ENCODE measurements around the gene DMRTA1.
A peak's percentile ranks its signal among the peaks of the same experiment; 100 is the strongest.

Gene DMRTA1, protein sequence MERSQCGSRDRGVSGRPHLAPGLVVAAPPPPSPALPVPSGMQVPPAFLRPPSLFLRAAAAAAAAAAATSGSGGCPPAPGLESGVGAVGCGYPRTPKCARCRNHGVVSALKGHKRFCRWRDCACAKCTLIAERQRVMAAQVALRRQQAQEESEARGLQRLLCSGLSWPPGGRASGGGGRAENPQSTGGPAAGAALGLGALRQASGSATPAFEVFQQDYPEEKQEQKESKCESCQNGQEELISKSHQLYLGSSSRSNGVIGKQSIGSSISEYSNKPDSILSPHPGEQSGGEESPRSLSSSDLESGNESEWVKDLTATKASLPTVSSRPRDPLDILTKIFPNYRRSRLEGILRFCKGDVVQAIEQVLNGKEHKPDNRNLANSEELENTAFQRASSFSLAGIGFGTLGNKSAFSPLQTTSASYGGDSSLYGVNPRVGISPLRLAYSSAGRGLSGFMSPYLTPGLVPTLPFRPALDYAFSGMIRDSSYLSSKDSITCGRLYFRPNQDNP

DNA sequence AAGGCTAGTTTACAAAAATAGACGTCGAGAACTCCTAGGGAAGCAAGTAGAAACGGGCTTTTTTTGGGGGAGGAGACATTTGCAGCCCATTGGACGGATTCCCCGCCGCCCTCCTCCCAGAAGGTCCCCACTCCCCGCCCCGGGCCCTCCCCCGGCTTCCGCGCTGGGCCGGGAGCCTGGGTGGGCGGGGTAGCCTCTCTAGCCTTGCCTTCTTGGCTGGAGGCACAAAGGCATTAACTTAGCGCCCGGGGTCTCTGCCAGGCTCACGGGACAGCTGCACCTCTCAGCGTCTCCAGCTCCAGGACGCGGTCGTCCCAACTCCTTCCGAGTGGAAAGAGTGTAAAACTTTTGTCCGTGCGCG lies at the start of gene DMRTA1:
Gene DMRTA1 (plus strand): TSS at position 236 of the 361 bp plus-strand sequence. CDS start 242 bp downstream, outside the sequence.
- H3K9me3 ChIP-seq (ENCODE audit: control insufficient read depth in 2 of 2, low read length in 2 of 2): no peaks in the 10 kb centered on the region

GRCh38 chr9:22401671-22402070 lies 45.0 kb upstream of the DMRTA1 start:
- Histone ChIP-seq H3K27me3 (ENCODE audit: control insufficient read depth in 1 of 2, insufficient read depth in 2 of 2, low read length in 2 of 2) (no peaks in the 10 kb centered on the region), H3K27ac (ENCODE audit: low read length) (no peak overlapping the region), H3K9me3 (ENCODE audit: control insufficient read depth in 2 of 2, low read length in 2 of 2) (no peaks in the 10 kb centered on the region), H3K36me3 (ENCODE audit: control insufficient read depth in 2 of 2, insufficient read depth in 2 of 2, low read length in 2 of 2) (no peaks in the 10 kb centered on the region), H3K4me3 (ENCODE audit: low read length in 2 of 2) (no peak overlapping the region), H3K4me1 (ENCODE audit: control insufficient read depth, insufficient read depth, low read length) (no peaks in the 10 kb centered on the region), H3K9ac (ENCODE audit: low read length in 2 of 2) (no peak overlapping the region)

More for the DNA sequence above, at the start of gene DMRTA1:
- peak within 1 kb of the TSS; percentile 47 for H3K27ac ChIP-seq (ENCODE audit: low read length)
- peak within 1 kb of the TSS; percentile 62 to 75 for H3K4me3 ChIP-seq (ENCODE audit: low read length in 2 of 2)
- peak within 1 kb of the TSS; percentile 53 to 63 for H3K9ac ChIP-seq (ENCODE audit: low read length in 2 of 2)
- H3K36me3 ChIP-seq (ENCODE audit: control insufficient read depth in 2 of 2, insufficient read depth in 2 of 2, low read length in 2 of 2): no peaks in the 10 kb centered on the region
- H3K4me1 ChIP-seq (ENCODE audit: control insufficient read depth, insufficient read depth, low read length): no peaks in the 10 kb centered on the region
- no peaks in the 10 kb centered on the region for H3K27me3 ChIP-seq (ENCODE audit: control insufficient read depth in 1 of 2, insufficient read depth in 2 of 2, low read length in 2 of 2)

DNA sequence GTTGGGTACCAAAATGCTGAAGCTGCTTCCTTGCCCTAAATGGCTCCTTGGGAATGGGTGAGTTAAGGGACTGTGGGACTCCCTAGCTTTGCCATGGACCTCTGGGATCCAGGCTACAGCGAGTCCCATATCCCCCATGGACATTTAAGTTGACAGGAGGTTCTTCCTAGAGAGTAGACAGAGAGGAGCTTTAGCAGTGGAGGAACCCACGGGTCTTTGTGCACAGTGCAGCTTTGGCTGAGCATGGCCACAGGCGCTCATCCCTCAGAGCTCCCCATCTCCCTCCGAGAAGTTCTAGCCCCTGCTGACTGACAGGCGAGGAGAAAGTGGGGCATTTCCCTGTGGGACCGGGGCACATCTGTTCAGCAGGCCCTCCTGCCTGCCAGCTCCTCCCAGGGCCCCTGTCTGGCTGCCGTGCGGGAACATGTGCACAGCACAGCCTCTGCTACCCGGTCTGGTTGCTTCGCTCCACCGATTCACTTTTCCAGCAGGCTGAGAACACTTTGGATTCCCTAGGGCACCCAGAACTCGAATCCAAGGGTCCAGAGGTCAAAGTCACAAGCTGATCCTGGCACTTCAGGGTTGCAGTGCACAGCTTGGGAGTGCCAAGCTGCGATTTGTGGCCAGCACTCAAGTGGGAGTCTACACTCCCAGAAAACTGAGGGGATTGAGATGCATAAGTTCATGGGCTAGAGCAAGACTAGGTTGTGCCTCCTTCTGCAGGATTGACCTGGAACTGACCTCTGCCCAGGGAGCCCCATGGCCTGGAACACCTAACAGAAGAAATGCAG lies 40.6 kb upstream of the DMRTA1 start:
- no peaks in the 10 kb centered on the region for H3K4me1 ChIP-seq (ENCODE audit: control insufficient read depth, insufficient read depth, low read length)
- H3K4me3 ChIP-seq (ENCODE audit: low read length in 2 of 2): no peak overlapping the region
- no peaks in the 10 kb centered on the region for H3K27me3 ChIP-seq (ENCODE audit: control insufficient read depth in 1 of 2, insufficient read depth in 2 of 2, low read length in 2 of 2)
- H3K36me3 ChIP-seq (ENCODE audit: control insufficient read depth in 2 of 2, insufficient read depth in 2 of 2, low read length in 2 of 2): no peaks in the 10 kb centered on the region
- no peak overlapping the region for H3K27ac ChIP-seq (ENCODE audit: low read length)
- no peak overlapping the region for H3K9ac ChIP-seq (ENCODE audit: low read length in 2 of 2)
- no peaks in the 10 kb centered on the region for H3K9me3 ChIP-seq (ENCODE audit: control insufficient read depth in 2 of 2, low read length in 2 of 2)

GRCh38 chr9:22413884-22414283 lies 32.7 kb upstream of the DMRTA1 start:
- no peaks in the 10 kb centered on the region for H3K27me3 ChIP-seq (ENCODE audit: control insufficient read depth in 1 of 2, insufficient read depth in 2 of 2, low read length in 2 of 2)
- no peak overlapping the region for H3K27ac ChIP-seq (ENCODE audit: low read length)
- no peak overlapping the region for H3K9ac ChIP-seq (ENCODE audit: low read length in 2 of 2)
- H3K9me3 ChIP-seq (ENCODE audit: control insufficient read depth in 2 of 2, low read length in 2 of 2): no peaks in the 10 kb centered on the region
- H3K4me3 ChIP-seq (ENCODE audit: low read length in 2 of 2): no peak overlapping the region
- H3K4me1 ChIP-seq (ENCODE audit: control insufficient read depth, insufficient read depth, low read length): no peaks in the 10 kb centered on the region
- no peaks in the 10 kb centered on the region for H3K36me3 ChIP-seq (ENCODE audit: control insufficient read depth in 2 of 2, insufficient read depth in 2 of 2, low read length in 2 of 2)

DNA sequence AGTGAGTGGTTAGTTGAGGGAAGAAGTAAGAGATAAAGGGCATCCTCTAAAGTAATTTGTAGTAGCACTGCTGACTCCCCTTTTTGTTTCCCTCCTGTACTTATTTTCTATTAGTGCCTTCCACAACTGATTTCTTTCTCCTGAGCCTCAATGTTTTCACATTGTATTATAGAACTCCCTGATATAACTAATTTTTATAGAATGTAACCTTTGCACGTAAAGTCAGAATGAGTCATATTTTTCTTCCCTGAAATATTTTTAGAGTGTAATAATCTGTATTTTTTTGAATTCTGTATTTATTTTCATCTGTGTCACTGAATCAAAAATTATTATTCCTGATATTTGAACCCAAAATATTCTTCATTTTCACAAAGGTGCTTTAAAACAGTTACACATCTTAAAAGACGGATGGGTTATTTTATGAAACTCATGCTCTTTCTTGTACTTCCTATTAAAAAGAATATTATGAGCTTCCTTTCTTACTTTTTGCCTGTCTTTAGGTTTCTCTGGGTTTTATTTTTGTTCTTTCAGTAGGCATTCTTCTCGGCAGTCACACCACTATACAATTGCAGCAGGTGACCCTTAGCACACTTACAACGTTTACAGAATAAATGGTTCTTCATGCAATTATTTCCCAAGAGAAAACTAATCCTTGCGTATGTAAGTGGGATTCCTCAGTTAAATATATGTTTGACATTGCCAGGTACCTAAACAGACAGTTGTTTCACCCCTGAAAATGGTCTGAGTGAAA lies 30.5 kb upstream of the DMRTA1 start:
- H3K4me3 ChIP-seq (ENCODE audit: low read length in 2 of 2): no peak overlapping the region
- no peaks in the 10 kb centered on the region for H3K4me1 ChIP-seq (ENCODE audit: control insufficient read depth, insufficient read depth, low read length)
- no peaks in the 10 kb centered on the region for H3K9me3 ChIP-seq (ENCODE audit: control insufficient read depth in 2 of 2, low read length in 2 of 2)
- H3K27me3 ChIP-seq (ENCODE audit: control insufficient read depth in 1 of 2, insufficient read depth in 2 of 2, low read length in 2 of 2): no peaks in the 10 kb centered on the region
- H3K27ac ChIP-seq (ENCODE audit: low read length): no peak overlapping the region
- no peaks in the 10 kb centered on the region for H3K36me3 ChIP-seq (ENCODE audit: control insufficient read depth in 2 of 2, insufficient read depth in 2 of 2, low read length in 2 of 2)
- H3K9ac ChIP-seq (ENCODE audit: low read length in 2 of 2): no peak overlapping the region

GRCh38 chr9:22416692-22417060 lies 29.9 kb upstream of the DMRTA1 start:
- Histone ChIP-seq H3K27ac (ENCODE audit: low read length) (no peak overlapping the region), H3K4me3 (ENCODE audit: low read length in 2 of 2) (no peak overlapping the region), H3K27me3 (ENCODE audit: control insufficient read depth in 1 of 2, insufficient read depth in 2 of 2, low read length in 2 of 2) (no peaks in the 10 kb centered on the region), H3K4me1 (ENCODE audit: control insufficient read depth, insufficient read depth, low read length) (no peaks in the 10 kb centered on the region), H3K9ac (ENCODE audit: low read length in 2 of 2) (no peak overlapping the region), H3K36me3 (ENCODE audit: control insufficient read depth in 2 of 2, insufficient read depth in 2 of 2, low read length in 2 of 2) (no peaks in the 10 kb centered on the region), H3K9me3 (ENCODE audit: control insufficient read depth in 2 of 2, low read length in 2 of 2) (no peaks in the 10 kb centered on the region)

DNA sequence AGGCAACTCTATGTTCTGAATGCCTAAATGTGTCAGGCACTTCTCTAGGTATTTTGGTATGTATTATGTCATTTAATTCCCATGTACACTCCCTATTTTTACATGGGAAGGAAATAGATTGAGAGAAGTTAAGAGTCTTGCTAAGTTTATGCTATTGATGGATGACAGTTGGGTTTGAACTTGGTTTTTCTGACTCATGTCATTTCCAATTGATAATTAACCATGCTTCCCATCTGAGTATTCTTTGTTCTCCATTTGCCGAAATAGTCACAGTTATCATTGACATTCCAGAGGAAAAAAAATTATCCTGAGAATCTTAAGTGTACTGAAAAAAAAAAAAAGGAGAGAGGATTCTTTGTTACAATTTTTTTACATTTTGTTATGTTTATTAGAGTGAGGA lies 23.1 kb upstream of the DMRTA1 start:
- no peaks in the 10 kb centered on the region for H3K27me3 ChIP-seq (ENCODE audit: control insufficient read depth in 1 of 2, insufficient read depth in 2 of 2, low read length in 2 of 2)
- H3K27ac ChIP-seq (ENCODE audit: low read length): no peak overlapping the region
- no peaks in the 10 kb centered on the region for H3K9me3 ChIP-seq (ENCODE audit: control insufficient read depth in 2 of 2, low read length in 2 of 2)
- no peak overlapping the region for H3K4me3 ChIP-seq (ENCODE audit: low read length in 2 of 2)
- no peaks in the 10 kb centered on the region for H3K36me3 ChIP-seq (ENCODE audit: control insufficient read depth in 2 of 2, insufficient read depth in 2 of 2, low read length in 2 of 2)
- H3K9ac ChIP-seq (ENCODE audit: low read length in 2 of 2): no peak overlapping the region
- H3K4me1 ChIP-seq (ENCODE audit: control insufficient read depth, insufficient read depth, low read length): no peaks in the 10 kb centered on the region

GRCh38 chr9:22424616-22425015 lies 22.0 kb upstream of the DMRTA1 start:
- H3K4me1 ChIP-seq (ENCODE audit: control insufficient read depth, insufficient read depth, low read length): no peaks in the 10 kb centered on the region
- H3K9me3 ChIP-seq (ENCODE audit: control insufficient read depth in 2 of 2, low read length in 2 of 2): no peaks in the 10 kb centered on the region
- no peaks in the 10 kb centered on the region for H3K27me3 ChIP-seq (ENCODE audit: control insufficient read depth in 1 of 2, insufficient read depth in 2 of 2, low read length in 2 of 2)
- H3K36me3 ChIP-seq (ENCODE audit: control insufficient read depth in 2 of 2, insufficient read depth in 2 of 2, low read length in 2 of 2): no peaks in the 10 kb centered on the region
- H3K4me3 ChIP-seq (ENCODE audit: low read length in 2 of 2): no peak overlapping the region
- H3K27ac ChIP-seq (ENCODE audit: low read length): no peak overlapping the region
- no peak overlapping the region for H3K9ac ChIP-seq (ENCODE audit: low read length in 2 of 2)

DNA sequence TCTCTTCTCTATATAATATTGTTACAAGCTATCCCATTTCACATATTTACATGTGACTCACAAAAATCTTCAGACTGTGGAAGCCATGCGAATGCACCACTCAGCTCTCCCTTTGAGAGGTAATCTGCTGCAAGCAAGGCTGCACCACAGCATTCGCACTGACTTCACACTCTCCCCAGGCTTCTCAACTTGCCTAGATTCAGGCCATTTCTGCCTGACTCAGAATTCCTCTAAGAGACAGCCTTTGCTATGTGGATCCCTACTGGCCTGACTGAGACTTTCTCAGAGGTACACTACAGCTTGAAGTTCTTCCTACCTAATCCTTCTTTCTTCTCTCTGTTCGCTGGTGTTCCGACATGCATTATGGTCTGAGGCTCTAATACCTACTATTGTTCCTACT lies 21.1 kb upstream of the DMRTA1 start:
- H3K27me3 ChIP-seq (ENCODE audit: control insufficient read depth in 1 of 2, insufficient read depth in 2 of 2, low read length in 2 of 2): no peaks in the 10 kb centered on the region
- H3K27ac ChIP-seq (ENCODE audit: low read length): no peak overlapping the region
- no peaks in the 10 kb centered on the region for H3K4me1 ChIP-seq (ENCODE audit: control insufficient read depth, insufficient read depth, low read length)
- H3K4me3 ChIP-seq (ENCODE audit: low read length in 2 of 2): no peak overlapping the region
- no peaks in the 10 kb centered on the region for H3K36me3 ChIP-seq (ENCODE audit: control insufficient read depth in 2 of 2, insufficient read depth in 2 of 2, low read length in 2 of 2)
- no peaks in the 10 kb centered on the region for H3K9me3 ChIP-seq (ENCODE audit: control insufficient read depth in 2 of 2, low read length in 2 of 2)
- H3K9ac ChIP-seq (ENCODE audit: low read length in 2 of 2): no peak overlapping the region

GRCh38 chr9:22427226-22427880 lies 19.3 kb upstream of the DMRTA1 start:
- H3K4me3 ChIP-seq (ENCODE audit: low read length in 2 of 2): no peak overlapping the region
- H3K9me3 ChIP-seq (ENCODE audit: control insufficient read depth in 2 of 2, low read length in 2 of 2): no peaks in the 10 kb centered on the region

More at GRCh38 chr9:22427226-22427880, 19.3 kb upstream of the DMRTA1 start:
- Histone ChIP-seq H3K36me3 (ENCODE audit: control insufficient read depth in 2 of 2, insufficient read depth in 2 of 2, low read length in 2 of 2) (no peaks in the 10 kb centered on the region), H3K4me1 (ENCODE audit: control insufficient read depth, insufficient read depth, low read length) (no peaks in the 10 kb centered on the region), H3K9ac (ENCODE audit: low read length in 2 of 2) (no peak overlapping the region), H3K27ac (ENCODE audit: low read length) (no peak overlapping the region), H3K27me3 (ENCODE audit: control insufficient read depth in 1 of 2, insufficient read depth in 2 of 2, low read length in 2 of 2) (no peaks in the 10 kb centered on the region)

All from stomach smooth muscle (tissue), 2 donors.